Stimulated activated CD8-positive, alpha-beta memory T cell treated with anti-CD3 and anti-CD28 coated beads, Interleukin-15, amount 100 ng/mL, for 4 hours (primary cell): Measurements from ENCODE around the gene NUCB2.
A peak's percentile ranks its signal among the peaks of the same experiment; 100 is the strongest.

Source experiments
- DNase-seq, 2 donors: peaks; one replicate each; pipeline ENCODE4 v3.0.0-alpha.2; 2020; ENCODE audit warnings: low read depth in 2 of 2

Gene NUCB2

DNA sequence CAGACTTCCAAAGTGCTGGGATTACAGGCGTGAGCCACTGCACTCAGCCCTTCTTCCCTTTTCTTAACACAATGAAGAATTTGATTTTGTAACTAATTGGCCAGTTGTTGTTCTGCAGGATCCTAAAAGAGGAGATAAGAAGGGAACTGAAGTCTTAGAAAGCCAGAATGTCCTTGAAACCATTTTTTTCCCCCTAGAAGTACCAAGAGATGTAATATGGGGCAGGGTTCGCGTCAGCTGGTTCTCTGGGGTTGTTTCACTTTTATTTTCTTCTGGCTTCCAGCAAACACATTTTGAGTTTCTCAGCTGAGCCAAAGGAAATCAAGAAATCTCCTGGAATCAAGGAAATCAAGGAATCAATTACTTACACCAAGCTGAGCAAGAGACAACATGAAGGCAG is 7.6 kb upstream of the NUCB2 start:
- DNase-seq: no peak

DNA sequence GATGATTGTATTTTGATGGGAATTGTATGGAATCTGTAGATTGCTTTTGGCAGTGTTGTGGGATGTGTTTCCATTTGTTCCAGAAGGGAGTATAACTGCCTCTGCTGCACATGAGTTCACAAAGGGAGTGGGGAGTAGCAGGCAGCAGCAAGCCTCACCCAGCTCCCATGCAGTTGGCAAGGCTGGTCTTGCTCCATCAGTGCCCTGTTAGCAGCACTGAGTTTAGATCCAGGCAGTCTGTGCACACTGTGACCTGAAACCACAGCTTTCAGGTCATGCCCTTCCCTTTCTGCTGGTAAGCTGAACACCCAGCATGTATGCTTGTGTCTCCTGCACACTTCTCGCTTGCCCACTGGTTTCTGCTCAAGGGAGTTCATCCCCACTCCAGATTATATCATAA is 3.7 kb upstream of the NUCB2 start:
- no peak for DNase-seq

- no peak for DNase-seq
Measured at GRCh38 chr11:17273211-17273610, 3.3 kb upstream of the NUCB2 start.

- no peak for DNase-seq
Measured at GRCh38 chr11:17273668-17274282, 2.8 kb upstream of the NUCB2 start.

GRCh38 chr11:17275400-17276235 is 921 bp upstream of the NUCB2 start:
- DNase-seq: no peak

DNA sequence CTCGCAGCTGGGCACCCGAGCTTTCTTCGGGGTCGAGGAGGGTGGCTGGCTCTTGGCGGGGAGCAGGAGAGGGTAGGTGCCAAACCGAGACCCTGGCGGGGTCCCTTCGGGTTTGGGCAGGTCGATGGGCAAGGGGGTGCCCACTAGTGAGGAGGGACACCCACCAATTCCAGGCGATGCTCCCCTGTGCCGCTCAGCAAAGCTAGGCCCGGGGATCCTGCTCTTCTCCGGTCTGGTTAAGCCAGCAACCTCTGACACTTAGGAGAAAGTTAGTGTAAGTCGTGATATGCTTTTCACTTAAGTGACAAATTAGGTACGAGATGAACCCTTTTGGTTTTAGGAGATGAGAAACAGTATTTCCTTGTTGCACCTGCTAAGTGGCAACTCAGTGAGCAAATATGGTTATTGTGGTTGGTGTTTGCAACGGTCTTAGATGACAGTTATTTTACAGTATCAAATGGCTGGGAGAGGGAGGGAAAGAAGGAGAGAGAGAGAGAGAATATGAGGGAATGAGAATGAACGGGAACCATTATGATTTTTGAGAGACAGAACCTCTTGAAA is 565 bp downstream of the NUCB2 start:
- DNase-seq: peak in 1 of 2 donors; percentile 12

- DNase-seq: no peak
Measured at GRCh38 chr11:17280494-17281127, 4.1 kb downstream of the NUCB2 start.

GRCh38 chr11:17286332-17286731 is 9.8 kb downstream of the NUCB2 start:
- no peak for DNase-seq

DNA sequence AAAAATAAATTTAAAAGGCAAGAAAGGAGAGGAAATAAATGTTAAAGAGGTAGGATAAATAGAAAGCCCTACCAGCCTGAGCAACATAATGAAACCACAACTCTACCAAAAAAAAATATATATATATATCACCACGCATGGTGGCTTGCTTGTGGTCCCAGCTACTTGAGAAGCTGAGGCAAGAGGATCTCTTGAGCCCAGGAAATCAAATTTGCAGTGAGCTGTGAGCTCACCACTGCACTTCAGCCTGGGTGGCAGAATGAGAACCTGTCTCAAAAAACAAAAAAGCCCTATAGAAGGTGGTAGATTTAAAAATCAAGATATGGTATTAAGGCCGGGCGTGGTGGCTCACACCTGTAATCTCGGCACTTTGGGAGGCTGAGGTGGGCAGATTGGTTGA is 10.5 kb downstream of the NUCB2 start:
- DNase-seq: no peak

GRCh38 chr11:17291710-17292109 is 15.2 kb downstream of the NUCB2 start:
- DNase-seq: no peak

GRCh38 chr11:17293311-17293710 is 16.8 kb downstream of the NUCB2 start:
- no peak for DNase-seq

- no peak for DNase-seq
Measured at GRCh38 chr11:17294033-17294432, 17.5 kb downstream of the NUCB2 start.

DNA sequence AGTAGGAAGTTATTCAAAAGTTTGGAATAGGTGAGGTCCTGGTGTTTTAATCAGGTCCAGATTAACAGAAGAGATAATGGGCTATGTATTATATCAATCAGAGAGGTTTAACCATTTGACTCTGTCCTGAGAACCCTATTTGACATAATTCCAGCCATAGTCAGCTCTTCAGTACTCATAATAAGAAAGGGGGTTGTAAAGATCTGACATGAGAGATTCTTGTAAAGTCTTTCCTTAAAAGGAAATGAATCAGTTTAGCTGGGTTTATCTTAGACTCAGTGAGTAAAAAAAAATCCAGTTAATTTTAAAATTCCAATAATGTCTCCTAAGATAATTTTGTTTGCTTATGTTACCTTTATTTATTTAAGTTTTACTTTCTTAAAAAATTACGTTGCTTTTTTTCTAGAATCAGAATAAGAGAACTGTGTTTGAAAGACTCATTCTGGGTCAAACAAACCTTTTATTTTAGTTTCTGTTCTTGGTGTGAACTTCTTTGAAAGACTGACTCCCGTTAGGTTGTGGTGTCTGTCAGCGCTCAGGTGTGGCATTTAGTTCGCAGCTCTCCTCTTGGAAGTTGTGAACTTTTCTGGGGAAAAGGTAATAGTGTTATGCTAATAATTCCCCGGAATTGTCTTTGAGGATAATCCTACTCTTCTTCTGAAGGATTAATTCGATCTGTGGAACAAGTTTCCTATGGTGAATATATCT is 20.5 kb downstream of the NUCB2 start:
- DNase-seq: no peak

DNA sequence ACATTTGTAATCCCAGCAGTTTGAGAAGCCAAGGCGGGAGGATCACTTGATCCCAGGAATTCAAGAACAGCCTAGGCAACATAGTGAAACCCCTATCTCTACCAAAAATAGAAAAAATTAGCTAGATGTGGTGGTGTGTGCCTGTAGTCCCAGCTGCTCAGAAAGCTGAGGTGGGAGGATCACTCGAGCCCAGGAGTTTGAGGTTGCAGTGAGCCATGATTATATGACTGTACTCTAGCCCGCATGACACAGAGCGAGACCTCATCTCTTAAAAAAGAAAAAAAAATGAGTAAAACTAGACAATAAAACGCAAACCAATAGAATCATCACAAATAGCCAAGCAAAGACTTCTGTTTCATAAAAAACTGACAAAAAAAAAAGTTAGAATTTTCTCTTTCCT is 21.8 kb downstream of the NUCB2 start:
- DNase-seq: no peak

- no peak for DNase-seq
Measured at GRCh38 chr11:17300372-17300771, 23.8 kb downstream of the NUCB2 start.

- no peak for DNase-seq
Measured at GRCh38 chr11:17313349-17314231, 37.1 kb downstream of the NUCB2 start.

- DNase-seq: no peak
Measured at GRCh38 chr11:17314232-17314547, 37.7 kb downstream of the NUCB2 start.

DNA sequence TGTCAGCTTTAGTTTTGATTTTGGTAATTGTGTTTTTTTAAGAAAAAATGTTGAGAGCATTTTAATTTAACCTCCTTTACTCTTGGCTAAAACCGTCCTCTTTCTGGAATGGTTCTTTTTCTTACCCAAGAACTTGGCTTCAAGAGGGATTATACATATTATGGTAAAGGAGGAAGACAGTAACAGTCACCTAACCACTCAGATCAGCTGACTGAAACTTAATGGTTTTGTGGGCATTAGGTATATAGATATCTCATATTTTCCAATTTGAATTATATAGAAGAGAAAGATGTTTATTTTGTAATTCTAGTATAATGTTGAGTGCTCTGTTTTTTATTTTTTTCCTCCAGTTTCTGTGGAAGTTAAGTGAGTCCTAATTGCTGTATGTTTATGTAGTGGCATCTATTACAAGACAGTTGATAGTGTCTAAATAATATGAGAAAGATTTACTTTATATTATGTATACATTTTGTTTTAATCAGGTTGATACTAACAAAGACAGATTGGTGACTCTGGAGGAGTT is 38.4 kb downstream of the NUCB2 start:
- no peak for DNase-seq

GRCh38 chr11:17328871-17329494 is 52.4 kb downstream of the NUCB2 start:
- DNase-seq: no peak

DNA sequence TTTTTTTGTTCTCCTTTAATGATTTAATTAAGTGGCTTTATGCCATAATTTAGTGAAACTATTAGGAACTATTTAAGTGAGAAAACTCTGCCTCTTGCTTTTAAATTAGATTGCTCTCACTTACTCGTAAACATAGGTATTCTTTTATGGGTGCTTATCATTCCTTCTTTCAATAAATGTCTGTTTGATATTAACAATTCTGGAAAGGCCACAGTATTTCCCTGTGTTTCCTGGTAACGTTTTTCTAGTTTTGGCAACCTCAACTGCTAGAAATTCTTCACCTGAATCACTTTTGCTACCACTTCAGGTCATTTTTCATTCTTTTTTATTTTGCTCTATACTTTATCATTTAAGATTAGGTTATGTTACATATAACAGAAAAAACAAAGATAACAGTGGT is 55.1 kb downstream of the NUCB2 start:
- DNase-seq: no peak
